PFSK-1 (cell line): ENCODE data around the gene MUC12.

Source experiments
- POLR2AphosphoS5 ChIP-seq: IDR thresholded peaks from 2 replicates; pipeline ENCODE4 v1.6.1; 2012; ENCODE audit warnings: low read depth, mild to moderate bottlenecking, control low read depth, low read length, moderate library complexity
- REST ChIP-seq, 2 experiments: IDR thresholded peaks; 2 replicates each; pipeline versions ENCODE4 v1.6.1 to v1.8.0; 2011 to 2012; ENCODE audit warnings: low read depth in 2 of 2, low read length in 2 of 2, control low read depth in 1 of 2, inconsistent platforms in 1 of 2, mild to moderate bottlenecking in 1 of 2, moderate library complexity in 1 of 2; ENCODE audit not compliant: insufficient read depth in 1 of 2
- TAF1 ChIP-seq: IDR thresholded peaks from 2 replicates; pipeline ENCODE4 v1.6.1; 2012; ENCODE audit warnings: low read length, control low read depth, borderline replicate concordance; ENCODE audit not compliant: insufficient read depth

DNA sequence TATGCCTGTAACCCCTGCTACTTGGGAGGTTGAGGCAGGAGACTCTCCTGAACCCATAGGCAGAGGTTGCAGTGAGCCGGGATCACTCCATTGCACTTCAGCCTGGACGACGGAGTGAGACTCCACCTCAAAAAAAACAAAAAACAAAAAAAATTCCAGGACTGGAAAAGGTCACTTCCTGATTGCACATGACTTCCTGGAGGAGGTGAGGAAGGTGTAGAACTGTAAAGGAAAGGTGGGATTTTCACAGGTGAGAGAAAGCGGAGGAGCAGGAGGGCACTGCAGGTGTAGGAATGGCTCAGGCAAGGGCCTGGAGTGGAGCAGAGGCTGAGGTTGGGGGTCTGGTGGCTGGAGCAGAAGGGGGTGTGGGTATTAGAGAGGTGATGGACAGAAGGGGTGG is 23.3 kb upstream of the MUC12 start:
- TF ChIP-seq POLR2AphosphoS5, result no peak
- TF ChIP-seq REST (IDR thresholded peaks at IDR 0.05; ENCODE audit: insufficient read depth in 1 of 2, low read depth in 2 of 2, low read length in 2 of 2), result no peak
- no peak for TF ChIP-seq TAF1
